Measurements from ENCODE around the gene NRARP. TPM values are rescaled to one million over a fixed set of nuclear protein-coding genes. Genes with fewer than 3 reads are reported as not detected.
A peak's percentile ranks its signal among the peaks of the same experiment; 100 is the strongest.

The NRARP gene
- total and polyA plus RNA-seq, 7 donors = 1.8 to 24.7 (median 11.6) TPM; not detected in 1

DNA sequence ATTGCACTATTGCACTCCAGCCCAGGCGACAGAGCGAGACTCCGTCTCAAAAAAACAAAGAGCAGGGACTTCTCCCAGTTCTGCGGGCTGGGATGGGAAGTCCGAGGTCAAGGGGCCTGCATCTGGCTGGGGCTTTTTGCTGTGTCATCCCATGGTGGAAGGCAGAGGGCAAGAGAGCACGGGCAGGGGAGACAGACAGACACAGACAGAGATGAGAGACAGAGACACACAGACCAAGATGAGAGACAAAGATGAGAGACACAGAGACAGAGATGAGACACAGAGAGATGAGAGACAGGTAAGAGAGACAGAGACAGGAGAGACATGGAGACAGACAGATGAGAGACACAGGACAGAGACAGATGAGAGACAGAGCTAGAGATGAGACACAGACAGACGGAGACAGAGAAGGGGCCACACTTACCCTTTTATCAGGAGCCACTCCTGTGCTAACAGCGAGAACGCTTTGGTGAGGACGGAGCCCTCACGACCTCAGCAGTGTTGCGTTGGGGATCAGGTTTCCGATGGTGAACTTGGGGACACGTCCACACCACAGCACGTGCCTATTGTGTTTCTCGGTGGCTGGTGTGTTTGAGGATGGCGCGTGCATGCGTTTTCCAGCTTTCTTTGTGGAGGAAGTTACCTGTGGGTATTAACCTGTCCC lies 33.4 kb downstream of the NRARP start:
- WGBS, 2 donors = 72 to 75% methylated on average over 19 of the region's 19 CpGs
- H3K4me3 ChIP-seq = no peak overlapping the region
- intact Hi-C loops (cut with DNase I) = no loop called here

DNA sequence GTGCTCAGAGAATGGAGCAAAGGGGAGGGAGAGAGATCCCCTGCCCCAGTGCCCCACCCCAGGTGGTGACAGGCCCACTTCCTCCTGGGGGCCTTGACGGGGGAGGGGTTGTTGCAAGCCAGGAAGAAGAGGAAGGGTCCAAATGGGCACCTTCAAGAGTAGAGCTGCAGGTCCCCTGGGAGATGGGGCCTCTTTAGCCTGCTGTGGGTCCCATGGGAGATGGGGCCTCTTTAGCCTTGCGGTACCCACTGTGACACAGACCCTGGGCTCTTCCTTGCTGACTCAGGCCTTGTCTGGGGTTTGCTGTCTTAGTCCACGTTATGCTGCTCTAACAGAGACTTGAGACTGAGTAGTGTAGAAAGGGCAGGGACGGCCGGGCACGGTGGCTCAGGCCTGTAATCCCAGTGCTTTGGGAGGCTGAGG lies 34.1 kb downstream of the NRARP start:
- DNase-seq = no peak
- H3K9me3 ChIP-seq = no peaks in the 10 kb centered on the region
- 78 to 83% methylated on average over 6 of the region's 6 CpGs for WGBS, 2 donors
- peak overlapping the region in 2 of 4 donors; percentile 4 to 12 for H3K27ac ChIP-seq
- intact Hi-C loops (cut with DNase I) = no loop called here
- no peaks in the 10 kb centered on the region for H3K27me3 ChIP-seq
- H3K4me1 ChIP-seq = peaks cover 0 to 17% (median 16%) of the 10 kb centered on the region in 4 donors
- H3K36me3 ChIP-seq = peaks cover 30 to 74% (median 50%) of the 10 kb centered on the region in 4 donors
- TF ChIP-seq EP300 (IDR thresholded peaks at IDR 0.05) (no peak), POLR2AphosphoS5 (IDR thresholded peaks at IDR 0.05) (no peak), POLR2A (IDR thresholded peaks at IDR 0.05) (no peak)
- TF ChIP-seq, protein P1, sequence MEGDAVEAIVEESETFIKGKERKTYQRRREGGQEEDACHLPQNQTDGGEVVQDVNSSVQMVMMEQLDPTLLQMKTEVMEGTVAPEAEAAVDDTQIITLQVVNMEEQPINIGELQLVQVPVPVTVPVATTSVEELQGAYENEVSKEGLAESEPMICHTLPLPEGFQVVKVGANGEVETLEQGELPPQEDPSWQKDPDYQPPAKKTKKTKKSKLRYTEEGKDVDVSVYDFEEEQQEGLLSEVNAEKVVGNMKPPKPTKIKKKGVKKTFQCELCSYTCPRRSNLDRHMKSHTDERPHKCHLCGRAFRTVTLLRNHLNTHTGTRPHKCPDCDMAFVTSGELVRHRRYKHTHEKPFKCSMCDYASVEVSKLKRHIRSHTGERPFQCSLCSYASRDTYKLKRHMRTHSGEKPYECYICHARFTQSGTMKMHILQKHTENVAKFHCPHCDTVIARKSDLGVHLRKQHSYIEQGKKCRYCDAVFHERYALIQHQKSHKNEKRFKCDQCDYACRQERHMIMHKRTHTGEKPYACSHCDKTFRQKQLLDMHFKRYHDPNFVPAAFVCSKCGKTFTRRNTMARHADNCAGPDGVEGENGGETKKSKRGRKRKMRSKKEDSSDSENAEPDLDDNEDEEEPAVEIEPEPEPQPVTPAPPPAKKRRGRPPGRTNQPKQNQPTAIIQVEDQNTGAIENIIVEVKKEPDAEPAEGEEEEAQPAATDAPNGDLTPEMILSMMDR (IDR thresholded peaks at IDR 0.05) = no peak
- H3K4me3 ChIP-seq = no peak overlapping the region

More for the DNA sequence above, 33.4 kb downstream of the NRARP start:
- peaks cover 0 to 17% (median 16%) of the 10 kb centered on the region in 4 donors for H3K4me1 ChIP-seq
- no peaks in the 10 kb centered on the region for H3K27me3 ChIP-seq
- DNase-seq = no peak
- peak overlapping the region; percentile 51 to 66 (median 60) for H3K27ac ChIP-seq
- no peaks in the 10 kb centered on the region for H3K9me3 ChIP-seq
- TF ChIP-seq, protein P1 (IDR thresholded peaks at IDR 0.05) = no peak
- TF ChIP-seq EP300 (IDR thresholded peaks at IDR 0.05) = no peak
- TF ChIP-seq POLR2AphosphoS5 (IDR thresholded peaks at IDR 0.05) = no peak
- no peak for TF ChIP-seq POLR2A (IDR thresholded peaks at IDR 0.05)
- peaks cover 35 to 72% (median 53%) of the 10 kb centered on the region in 4 donors for H3K36me3 ChIP-seq

DNA sequence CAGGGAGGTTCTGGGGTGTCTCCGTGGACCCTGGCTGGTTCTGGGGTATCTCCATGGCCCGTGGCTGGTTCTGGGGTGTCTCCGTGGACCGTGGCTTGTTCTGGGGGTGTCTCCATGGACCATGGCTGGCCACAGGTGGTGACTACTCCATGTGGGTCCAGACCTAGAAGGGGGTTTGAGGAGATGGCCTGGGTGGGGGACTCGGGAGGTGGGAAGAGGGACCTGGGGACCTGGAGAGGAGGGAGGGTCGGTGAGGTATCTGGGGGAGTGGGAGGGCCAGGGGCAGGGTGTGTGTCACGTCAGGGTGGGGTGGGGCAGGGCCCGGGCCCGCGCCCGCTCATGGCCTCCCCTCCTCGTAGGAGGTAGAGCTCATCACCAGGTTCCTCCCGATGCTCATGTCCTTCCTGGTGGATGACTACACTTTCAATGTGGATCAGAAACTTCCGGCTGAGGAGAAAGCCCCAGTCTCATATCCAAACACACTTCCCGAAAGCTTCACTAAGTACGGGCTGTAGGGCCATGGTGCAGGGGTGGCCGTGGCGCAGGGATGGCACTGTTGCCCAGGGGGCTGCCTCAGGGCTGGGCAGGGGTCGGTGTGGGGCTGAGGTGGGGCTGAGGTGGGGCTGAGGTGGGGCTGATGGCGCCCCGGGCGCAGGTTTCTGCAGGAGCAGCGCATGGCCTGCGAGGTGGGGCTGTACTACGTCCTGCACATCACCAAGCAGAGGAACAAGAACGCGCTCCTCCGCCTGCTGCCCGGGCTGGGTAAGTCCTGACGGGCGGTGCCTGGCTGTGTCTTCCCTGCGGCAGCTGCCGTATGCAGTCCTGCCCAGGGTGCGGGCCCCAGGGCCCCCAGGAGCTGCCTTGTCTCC lies 35.3 kb downstream of the NRARP start:
- no peak overlapping the region for H3K4me3 ChIP-seq
- DNase-seq = no peak
- H3K4me1 ChIP-seq = peaks cover 0 to 17% (median 16%) of the 10 kb centered on the region in 4 donors
- H3K27ac ChIP-seq = no peak overlapping the region
- WGBS, 2 donors = 91% methylated on average over 34 of the region's 34 CpGs
- no peaks in the 10 kb centered on the region for H3K9me3 ChIP-seq
- intact Hi-C loops (cut with DNase I) = no loop called here
- H3K27me3 ChIP-seq = no peaks in the 10 kb centered on the region
- no peak for TF ChIP-seq EP300 (IDR thresholded peaks at IDR 0.05)
- TF ChIP-seq POLR2AphosphoS5 (IDR thresholded peaks at IDR 0.05) = no peak
- no peak for TF ChIP-seq POLR2A (IDR thresholded peaks at IDR 0.05)
- TF ChIP-seq, protein P1 (IDR thresholded peaks at IDR 0.05) = no peak
- H3K36me3 ChIP-seq = peaks cover 19 to 66% (median 39%) of the 10 kb centered on the region in 4 donors

DNA sequence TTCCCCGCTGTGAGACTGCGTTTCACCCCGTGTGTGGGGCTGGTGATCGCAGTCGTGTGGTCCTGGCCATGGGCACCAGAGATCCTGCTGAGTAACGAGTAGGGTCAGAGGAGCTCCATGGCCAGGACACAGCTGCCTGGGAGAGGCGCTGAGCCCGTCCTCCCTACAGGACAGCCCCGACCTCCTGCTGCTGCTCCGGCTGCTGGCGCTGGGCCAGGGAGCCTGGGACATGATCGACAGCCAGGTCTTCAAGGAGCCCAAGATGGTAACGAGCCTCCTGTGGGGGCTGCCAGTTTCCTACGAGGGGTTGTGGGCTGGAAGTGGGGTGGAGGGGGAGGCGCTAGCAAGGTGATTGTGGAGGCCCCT lies 35.9 kb downstream of the NRARP start:
- TF ChIP-seq, protein P1 (IDR thresholded peaks at IDR 0.05) = no peak
- TF ChIP-seq POLR2AphosphoS5 (IDR thresholded peaks at IDR 0.05) (no peak), EP300 (IDR thresholded peaks at IDR 0.05) (no peak), POLR2A (IDR thresholded peaks at IDR 0.05) (no peak)
- H3K36me3 ChIP-seq = peaks cover 14 to 60% (median 37%) of the 10 kb centered on the region in 4 donors
- intact Hi-C loops (cut with DNase I) = no loop called here
- H3K4me1 ChIP-seq = peaks cover 0 to 17% (median 16%) of the 10 kb centered on the region in 4 donors
- H3K27ac ChIP-seq = no peak overlapping the region
- no peak for DNase-seq
- H3K27me3 ChIP-seq = no peaks in the 10 kb centered on the region
- H3K9me3 ChIP-seq = no peaks in the 10 kb centered on the region
- 93 to 94% methylated on average over 15 of the region's 15 CpGs for WGBS, 2 donors
- no peak overlapping the region for H3K4me3 ChIP-seq

Data from sigmoid colon (tissue), 7 donors.